ENCODE results near the gene CMTR1. TPM values are rescaled to one million over a fixed set of nuclear protein-coding genes. Genes with fewer than 3 reads are reported as not detected.

The CMTR1 gene
- total and polyA plus RNA-seq, 2 of the 13 experiments (the other 11 are each of a cell fraction or from before 2014, with no cell fraction given), result 19.7 to 55.2 TPM

DNA sequence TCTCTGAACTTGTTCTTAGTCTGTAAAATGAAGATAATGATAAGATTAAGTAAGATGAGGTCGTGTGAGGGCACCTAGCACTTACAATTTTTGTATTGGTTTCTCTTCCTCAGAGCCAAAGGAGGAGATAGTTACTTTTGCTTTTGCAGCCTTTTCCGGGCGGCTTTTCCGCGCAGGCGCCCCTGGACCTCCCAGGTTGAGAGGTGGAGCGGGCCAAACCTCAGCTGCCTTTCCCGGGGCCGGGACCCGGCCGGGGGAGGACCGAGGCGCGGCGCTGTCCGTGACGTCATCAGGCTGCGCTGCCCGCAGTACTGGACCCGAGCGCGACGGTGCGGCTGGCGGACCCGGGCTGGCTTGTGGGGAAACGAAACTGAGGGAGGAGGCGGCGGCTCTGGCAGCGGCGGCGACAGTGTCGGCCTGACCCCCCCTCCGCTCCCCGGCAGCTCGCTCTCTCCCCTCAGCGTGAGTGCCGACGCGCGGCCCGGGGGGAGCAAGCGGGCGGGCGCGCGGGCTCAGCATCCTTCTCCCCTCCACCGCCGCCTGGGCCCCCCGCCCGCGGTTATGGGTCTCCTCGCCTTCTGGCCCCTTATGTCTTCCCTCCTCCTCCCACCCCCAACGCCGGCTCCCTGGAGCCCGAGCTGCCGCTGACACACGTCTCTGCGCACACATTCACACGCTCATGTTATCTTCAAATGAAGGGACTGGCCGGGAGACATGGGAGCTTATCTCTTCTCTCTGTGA is at the start of gene CMTR1 (continued):
- TF ChIP-seq ZNF441 (CRISPR knock-in tag; IDR thresholded peaks at IDR 0.05; ENCODE audit: borderline replicate concordance) (no peak; the same call in 1 of the 2 replicates), PTBP1 (IDR thresholded peaks at IDR 0.05; ENCODE audit: low read depth, low read length, poor library complexity, severe bottlenecking) (no peak), CHD2 (IDR thresholded peaks at IDR 0.05; ENCODE audit: low read depth, low read length) (peak; percentile 35; the same call in 1 of the 2 replicates), SMAD3 (CRISPR knock-in tag; IDR thresholded peaks at IDR 0.05) (peak; percentile 94), ZNF333 (CRISPR knock-in tag; IDR thresholded peaks at IDR 0.05; ENCODE audit: borderline replicate concordance) (0 out of 2 replicates have a peak, but pooled peaks have one; percentile 44), ZBTB3 (CRISPR knock-in tag; IDR thresholded peaks at IDR 0.05; ENCODE audit: borderline replicate concordance, low read depth) (peak; percentile 86; the same call in 1 of the 2 replicates), SNAPC2 (CRISPR knock-in tag; IDR thresholded peaks at IDR 0.05) (0 out of 2 replicates have a peak, but pooled peaks have one; percentile 47), TBP (CRISPR knock-in tag; IDR thresholded peaks at IDR 0.05) (no peak), ZNF446 (CRISPR knock-in tag; IDR thresholded peaks at IDR 0.05) (peak; percentile 67; the same call in 1 of the 2 replicates), ZNF713 (CRISPR knock-in tag; IDR thresholded peaks at IDR 0.05) (peak; percentile 85; the same call in 1 of the 2 replicates), ELF4 (CRISPR knock-in tag; IDR thresholded peaks at IDR 0.05; ENCODE audit: borderline replicate concordance) (0 out of 2 replicates have a peak, but pooled peaks have one; percentile 36), PHF8 (CRISPR knock-in tag; IDR thresholded peaks at IDR 0.05) (peak; percentile 92), HNF4G (IDR thresholded peaks at IDR 0.05; ENCODE audit: borderline replicate concordance, low read depth, low read length) (peak; percentile 32; the same call in 1 of the 2 replicates), HNF4G (CRISPR knock-in tag; IDR thresholded peaks at IDR 0.05; ENCODE audit: borderline replicate concordance, low read depth) (0 out of 2 replicates have a peak, but pooled peaks have one; percentile 30), MAFG (CRISPR knock-in tag; IDR thresholded peaks at IDR 0.05) (no peak), REL (CRISPR knock-in tag; conservative IDR thresholded peaks at IDR 0.05) (no peak), POLR2A (IDR thresholded peaks at IDR 0.05; ENCODE audit: insufficient read depth in 1 of 2, low read depth in 2 of 2, low read length in 2 of 2) (peak; percentile 90), ZNF17 (CRISPR knock-in tag; IDR thresholded peaks at IDR 0.05) (no peak), MZF1 (CRISPR knock-in tag; IDR thresholded peaks at IDR 0.05; ENCODE audit: borderline replicate concordance) (peak; percentile 23; the same call in 1 of the 2 replicates)
- TF ChIP-seq, protein P1, sequence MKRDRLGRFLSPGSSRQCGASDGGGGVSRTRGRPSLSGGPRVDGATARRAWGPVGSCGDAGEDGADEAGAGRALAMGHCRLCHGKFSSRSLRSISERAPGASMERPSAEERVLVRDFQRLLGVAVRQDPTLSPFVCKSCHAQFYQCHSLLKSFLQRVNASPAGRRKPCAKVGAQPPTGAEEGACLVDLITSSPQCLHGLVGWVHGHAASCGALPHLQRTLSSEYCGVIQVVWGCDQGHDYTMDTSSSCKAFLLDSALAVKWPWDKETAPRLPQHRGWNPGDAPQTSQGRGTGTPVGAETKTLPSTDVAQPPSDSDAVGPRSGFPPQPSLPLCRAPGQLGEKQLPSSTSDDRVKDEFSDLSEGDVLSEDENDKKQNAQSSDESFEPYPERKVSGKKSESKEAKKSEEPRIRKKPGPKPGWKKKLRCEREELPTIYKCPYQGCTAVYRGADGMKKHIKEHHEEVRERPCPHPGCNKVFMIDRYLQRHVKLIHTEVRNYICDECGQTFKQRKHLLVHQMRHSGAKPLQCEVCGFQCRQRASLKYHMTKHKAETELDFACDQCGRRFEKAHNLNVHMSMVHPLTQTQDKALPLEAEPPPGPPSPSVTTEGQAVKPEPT (CRISPR knock-in tag; IDR thresholded peaks at IDR 0.05; ENCODE audit: low read depth), result 0 out of 2 replicates have a peak, but pooled peaks have one; percentile 31
- TF ChIP-seq, protein P2, sequence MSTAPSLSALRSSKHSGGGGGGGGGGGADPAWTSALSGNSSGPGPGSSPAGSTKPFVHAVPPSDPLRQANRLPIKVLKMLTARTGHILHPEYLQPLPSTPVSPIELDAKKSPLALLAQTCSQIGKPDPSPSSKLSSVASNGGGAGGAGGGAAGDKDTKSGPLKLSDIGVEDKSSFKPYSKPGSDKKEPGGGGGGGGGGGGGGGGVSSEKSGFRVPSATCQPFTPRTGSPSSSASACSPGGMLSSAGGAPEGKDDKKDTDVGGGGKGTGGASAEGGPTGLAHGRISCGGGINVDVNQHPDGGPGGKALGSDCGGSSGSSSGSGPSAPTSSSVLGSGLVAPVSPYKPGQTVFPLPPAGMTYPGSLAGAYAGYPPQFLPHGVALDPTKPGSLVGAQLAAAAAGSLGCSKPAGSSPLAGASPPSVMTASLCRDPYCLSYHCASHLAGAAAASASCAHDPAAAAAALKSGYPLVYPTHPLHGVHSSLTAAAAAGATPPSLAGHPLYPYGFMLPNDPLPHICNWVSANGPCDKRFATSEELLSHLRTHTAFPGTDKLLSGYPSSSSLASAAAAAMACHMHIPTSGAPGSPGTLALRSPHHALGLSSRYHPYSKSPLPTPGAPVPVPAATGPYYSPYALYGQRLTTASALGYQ (CRISPR knock-in tag; IDR thresholded peaks at IDR 0.05), result peak; percentile 45; the same call in 1 of the 2 replicates
- TF ChIP-seq, protein P3, sequence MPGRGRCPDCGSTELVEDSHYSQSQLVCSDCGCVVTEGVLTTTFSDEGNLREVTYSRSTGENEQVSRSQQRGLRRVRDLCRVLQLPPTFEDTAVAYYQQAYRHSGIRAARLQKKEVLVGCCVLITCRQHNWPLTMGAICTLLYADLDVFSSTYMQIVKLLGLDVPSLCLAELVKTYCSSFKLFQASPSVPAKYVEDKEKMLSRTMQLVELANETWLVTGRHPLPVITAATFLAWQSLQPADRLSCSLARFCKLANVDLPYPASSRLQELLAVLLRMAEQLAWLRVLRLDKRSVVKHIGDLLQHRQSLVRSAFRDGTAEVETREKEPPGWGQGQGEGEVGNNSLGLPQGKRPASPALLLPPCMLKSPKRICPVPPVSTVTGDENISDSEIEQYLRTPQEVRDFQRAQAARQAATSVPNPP (CRISPR knock-in tag; IDR thresholded peaks at IDR 0.05), result 0 out of 2 replicates have a peak, but pooled peaks have one; percentile 31
- TF ChIP-seq, protein P4, sequence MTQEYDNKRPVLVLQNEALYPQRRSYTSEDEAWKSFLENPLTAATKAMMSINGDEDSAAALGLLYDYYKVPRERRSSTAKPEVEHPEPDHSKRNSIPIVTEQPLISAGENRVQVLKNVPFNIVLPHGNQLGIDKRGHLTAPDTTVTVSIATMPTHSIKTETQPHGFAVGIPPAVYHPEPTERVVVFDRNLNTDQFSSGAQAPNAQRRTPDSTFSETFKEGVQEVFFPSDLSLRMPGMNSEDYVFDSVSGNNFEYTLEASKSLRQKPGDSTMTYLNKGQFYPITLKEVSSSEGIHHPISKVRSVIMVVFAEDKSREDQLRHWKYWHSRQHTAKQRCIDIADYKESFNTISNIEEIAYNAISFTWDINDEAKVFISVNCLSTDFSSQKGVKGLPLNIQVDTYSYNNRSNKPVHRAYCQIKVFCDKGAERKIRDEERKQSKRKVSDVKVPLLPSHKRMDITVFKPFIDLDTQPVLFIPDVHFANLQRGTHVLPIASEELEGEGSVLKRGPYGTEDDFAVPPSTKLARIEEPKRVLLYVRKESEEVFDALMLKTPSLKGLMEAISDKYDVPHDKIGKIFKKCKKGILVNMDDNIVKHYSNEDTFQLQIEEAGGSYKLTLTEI (CRISPR knock-in tag; conservative IDR thresholded peaks at IDR 0.05), result no peak

All from HepG2 (cell line).